HG03196 (cell line): ENCODE data around the gene KANSL1.
"Not testable (repeated sequence)": the region's sequence is repeated elsewhere in the genome, so short reads cannot be mapped to it uniquely, and the experiment has no call there.

Source experiments
- ATAC-seq: cut with Tn5 transposase; IDR thresholded peaks from one replicate; pipeline ENCODE4 v1.9.1; 2021; ENCODE audit not compliant: unreplicated experiment

The KANSL1 gene

DNA sequence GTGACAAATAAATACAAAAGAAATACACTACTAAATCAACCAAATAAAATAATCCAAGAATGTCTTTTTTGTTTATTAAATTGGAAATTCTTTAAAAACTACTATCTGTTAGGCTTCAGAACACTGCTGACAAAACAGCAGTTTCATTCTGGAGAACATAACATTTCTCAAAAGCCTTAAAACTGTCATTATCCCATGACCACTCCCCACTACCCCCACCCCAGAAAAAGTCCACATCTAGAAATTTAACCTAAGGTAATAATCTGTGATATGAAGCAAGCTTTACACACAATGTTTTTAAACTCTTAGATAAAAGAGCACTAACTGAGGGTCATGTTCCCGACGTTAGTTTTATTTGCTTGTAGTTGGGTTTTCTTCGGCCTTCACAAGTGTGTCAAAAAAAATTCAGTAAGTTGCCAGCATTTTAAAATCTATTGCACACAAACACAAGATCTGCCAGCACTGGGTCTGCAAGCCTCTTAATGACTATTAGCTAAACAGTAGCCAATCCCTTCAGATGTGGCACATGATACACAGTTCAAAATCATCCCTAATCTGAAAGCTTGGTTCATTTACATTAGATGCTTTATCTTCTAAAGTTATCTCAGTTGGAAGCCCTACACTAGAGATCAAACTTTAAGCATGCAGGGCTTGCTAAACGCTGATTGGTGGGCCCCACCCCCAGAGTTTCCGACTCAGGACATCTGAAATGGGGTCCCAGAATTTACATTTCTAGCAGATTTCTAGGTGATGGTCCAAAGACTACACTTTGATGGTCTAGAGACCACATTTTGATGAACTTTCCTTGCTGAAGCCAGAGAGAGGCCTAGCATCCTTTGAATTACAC, 75.2 kb downstream of the KANSL1 start:
- no peak for ATAC-seq

- ATAC-seq, result no peak
Measured at GRCh38 chr17:46117117-46117516, 76.1 kb downstream of the KANSL1 start.

- ATAC-seq, result no peak
Measured at GRCh38 chr17:46115699-46116098, 77.5 kb downstream of the KANSL1 start.

- ATAC-seq, result not testable (repeated sequence)
Measured at GRCh38 chr17:46111236-46111635, 82.0 kb downstream of the KANSL1 start.

DNA sequence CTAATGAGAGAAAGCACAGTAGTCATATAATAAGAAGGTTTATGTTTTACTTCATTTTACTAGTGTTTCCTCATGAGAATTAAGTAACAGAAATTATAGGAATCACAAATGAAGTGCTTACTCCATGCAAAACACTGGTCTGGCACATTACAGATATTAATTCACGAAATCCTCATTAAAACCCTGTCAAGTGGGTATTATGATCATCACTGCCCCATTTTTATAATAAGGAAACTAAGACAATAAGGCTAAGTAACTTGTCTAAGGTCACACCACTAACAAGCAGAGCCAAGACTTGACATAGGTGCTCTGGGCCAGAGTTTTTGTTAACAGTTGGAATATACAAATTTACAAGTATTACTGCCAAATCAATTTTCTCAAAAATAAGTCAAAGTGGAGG, 83.0 kb downstream of the KANSL1 start:
- no peak for ATAC-seq

GRCh38 chr17:46109603-46110189, 83.5 kb downstream of the KANSL1 start:
- no peak for ATAC-seq

DNA sequence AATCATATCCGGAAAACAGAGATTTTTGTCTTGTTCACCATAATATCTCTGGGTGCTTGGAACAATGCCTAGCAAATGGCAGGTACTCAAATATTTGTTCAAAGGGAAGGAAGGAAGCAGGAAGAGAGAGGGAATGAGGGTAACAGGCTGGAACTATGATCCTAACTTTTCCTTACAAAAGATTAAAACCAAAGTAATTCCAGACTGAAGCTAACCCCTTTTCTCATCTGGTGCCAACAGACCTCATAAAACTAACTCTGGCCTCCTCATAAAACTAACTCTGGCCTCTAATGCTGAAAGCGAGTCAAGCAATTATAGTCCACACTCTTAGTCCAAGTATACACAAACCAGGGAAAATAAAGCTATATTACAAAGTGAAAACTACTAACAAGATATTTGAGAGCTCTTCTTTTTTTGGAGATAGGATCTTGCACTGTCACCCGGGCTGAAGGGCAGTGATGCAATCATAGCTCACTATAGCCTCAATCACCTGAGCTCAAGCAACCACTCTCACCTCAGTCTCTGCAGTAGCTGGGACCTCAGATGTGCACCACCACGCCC, 84.6 kb downstream of the KANSL1 start:
- ATAC-seq, result no peak

- no peak for ATAC-seq
Measured at GRCh38 chr17:46108120-46108519, 85.1 kb downstream of the KANSL1 start.

- no peak for ATAC-seq
Measured at GRCh38 chr17:46106966-46107644, 86.1 kb downstream of the KANSL1 start.

- not testable (repeated sequence) for ATAC-seq
Measured at GRCh38 chr17:46102806-46103205, 90.4 kb downstream of the KANSL1 start.

GRCh38 chr17:46101785-46102617, 91.2 kb downstream of the KANSL1 start:
- ATAC-seq, result not testable (repeated sequence)

GRCh38 chr17:46100590-46100989, 92.6 kb downstream of the KANSL1 start:
- ATAC-seq, result no peak

DNA sequence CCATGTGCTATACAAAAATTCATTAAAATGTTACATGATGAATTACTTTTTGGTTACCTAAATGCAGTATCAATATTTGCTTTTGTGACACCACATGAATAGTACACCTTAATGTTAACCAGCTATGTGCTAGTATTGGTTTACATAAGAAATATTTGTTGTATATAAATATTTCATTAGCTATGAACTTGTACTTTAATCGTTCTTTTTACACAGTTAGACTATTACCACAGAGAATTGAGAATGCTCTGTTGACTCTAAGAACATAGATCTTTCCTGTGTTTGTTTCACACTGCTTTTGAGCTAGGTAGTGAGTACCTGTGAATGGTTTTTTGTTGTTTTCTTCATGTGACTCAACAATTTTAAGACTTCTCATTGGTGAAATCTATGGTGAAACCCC, 93.4 kb downstream of the KANSL1 start:
- ATAC-seq, result no peak

GRCh38 chr17:46097497-46097896, 95.7 kb downstream of the KANSL1 start:
- no peak for ATAC-seq

GRCh38 chr17:46092991-46093390, 100.2 kb downstream of the KANSL1 start:
- ATAC-seq, result no peak

- ATAC-seq, result no peak
Measured at GRCh38 chr17:46090871-46091270, 102.4 kb downstream of the KANSL1 start.

- no peak for ATAC-seq
Measured at GRCh38 chr17:46089389-46089965, 103.8 kb downstream of the KANSL1 start.

GRCh38 chr17:46088595-46088994, 104.6 kb downstream of the KANSL1 start:
- no peak for ATAC-seq

DNA sequence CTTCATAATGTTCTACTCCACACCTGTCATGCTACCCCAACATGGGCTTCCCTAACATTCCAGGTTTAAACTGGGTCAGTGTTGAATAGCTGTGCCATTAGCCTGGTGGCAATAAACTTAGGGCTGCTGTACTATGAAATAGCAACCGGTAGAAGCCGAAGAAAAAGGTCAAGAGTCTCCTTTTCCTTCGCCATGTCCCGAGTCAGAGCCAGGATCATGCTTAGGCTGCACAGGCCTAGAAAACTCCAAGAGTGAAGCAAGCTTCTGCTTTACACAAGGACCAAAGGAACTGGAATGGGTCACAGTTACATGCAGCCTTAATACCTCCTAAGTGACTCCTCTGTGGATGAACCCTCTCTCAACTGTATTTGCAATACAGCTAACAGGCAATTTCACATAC, 105.4 kb downstream of the KANSL1 start:
- not testable (repeated sequence) for ATAC-seq

GRCh38 chr17:46086821-46087220, 106.4 kb downstream of the KANSL1 start:
- no peak for ATAC-seq
